NCI-H748 (cell line): ENCODE measurements around the gene TMEM134.

Experiments
- DNase-seq: peaks from one replicate; lab custom pipeline; 2025; ENCODE audit not compliant: unreplicated experiment; lab: John Stamatoyannopoulos, UW

The TMEM134 gene

GRCh38 chr11:67500831-67501715, 32.0 kb upstream of the TMEM134 start:
- no peak for DNase-seq

DNA sequence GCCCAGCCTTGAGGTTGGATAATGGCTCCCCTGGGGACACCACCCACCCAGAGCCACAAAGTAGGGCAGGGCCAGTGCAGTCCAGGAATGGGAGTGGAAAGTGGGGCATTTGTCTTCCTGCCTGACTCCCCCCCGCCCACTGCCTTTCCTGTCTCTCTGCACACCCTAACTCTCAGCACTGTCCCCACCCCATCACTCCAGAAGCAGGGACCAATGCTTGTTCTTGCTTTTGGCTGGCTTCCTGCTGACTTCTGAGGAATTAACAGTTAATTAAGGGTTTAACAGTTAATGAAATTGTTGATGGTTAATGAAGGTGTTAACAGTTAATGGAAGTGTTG, 31.4 kb upstream of the TMEM134 start:
- DNase-seq: no peak

- DNase-seq: no peak
Measured at GRCh38 chr11:67499808-67500483, 30.9 kb upstream of the TMEM134 start.

GRCh38 chr11:67498544-67498972, 29.5 kb upstream of the TMEM134 start:
- DNase-seq: no peak

DNA sequence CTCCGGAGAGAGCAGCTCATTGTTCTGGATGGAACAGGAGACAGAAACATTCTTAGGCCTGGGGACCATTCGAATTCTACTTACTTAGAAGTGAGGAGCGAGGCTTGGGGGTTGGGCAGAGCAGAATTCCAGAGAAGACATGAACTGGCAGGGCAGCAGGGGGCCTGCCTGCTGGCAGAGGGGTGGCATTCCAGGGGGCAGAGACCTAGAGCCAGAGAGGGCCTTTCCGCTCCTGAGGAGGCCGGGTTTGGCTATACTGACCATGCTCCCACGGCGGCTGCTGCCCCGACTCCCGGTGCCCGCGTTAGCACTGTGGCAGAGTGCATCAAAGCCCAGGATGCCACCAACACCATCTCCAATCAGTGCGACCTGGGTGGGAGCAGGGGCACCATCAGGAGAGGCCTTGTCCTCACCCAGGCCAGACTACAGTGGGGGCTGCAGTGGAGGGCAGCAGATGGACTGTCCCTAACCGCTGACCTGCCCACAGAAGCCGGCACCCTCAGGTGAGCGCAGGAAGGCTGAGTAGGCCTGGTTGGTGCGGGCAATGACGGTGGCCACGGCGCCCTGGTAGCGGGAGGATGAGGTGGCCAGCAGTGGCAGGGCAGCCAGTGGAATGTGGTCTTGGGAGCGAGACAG, 28.7 kb upstream of the TMEM134 start:
- no peak for DNase-seq

- no peak for DNase-seq
Measured at GRCh38 chr11:67496113-67496512, 27.1 kb upstream of the TMEM134 start.

GRCh38 chr11:67495234-67496005, 26.4 kb upstream of the TMEM134 start:
- DNase-seq: no peak

DNA sequence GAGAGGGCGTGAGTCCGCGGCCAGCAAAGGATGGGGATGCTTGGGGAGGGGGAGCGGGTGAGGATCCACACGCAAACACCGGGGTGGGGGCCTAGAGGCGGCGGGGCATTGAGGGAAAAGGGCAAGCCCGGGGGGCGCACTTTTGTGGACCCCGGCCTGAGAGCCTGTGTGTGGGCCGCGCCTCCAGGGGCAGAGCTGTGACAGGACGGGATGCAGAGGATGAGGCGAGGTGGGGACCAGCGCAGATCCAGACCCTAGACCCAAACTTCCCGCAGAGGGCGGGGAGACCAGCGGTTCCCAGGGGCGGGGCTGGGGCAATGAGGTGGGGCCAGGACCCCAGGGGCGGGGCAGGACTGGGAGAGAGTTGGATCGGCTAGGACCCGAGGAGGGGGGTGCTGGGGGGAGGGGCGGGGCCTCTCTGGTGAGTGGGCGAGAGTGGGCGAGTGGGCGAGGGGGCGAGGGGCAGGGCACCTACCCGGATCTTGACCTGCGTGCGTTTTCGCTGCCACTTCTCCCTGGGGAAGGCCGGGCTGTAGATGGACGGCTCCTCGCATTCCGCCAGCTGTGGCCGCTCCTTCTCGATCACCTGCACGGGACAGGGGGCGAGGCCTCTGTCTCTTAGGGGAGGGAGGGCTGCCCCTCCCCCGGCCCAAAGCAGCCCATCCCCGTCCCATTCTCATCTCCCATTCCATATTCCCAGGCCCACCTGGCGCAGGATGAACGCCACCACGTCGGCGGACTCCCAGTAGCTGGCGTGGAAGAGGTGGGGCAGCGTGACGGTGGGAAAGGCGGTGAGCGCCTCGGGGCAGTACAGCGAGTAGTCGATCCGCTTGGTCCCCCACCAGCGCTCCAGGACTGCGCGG, 25.6 kb upstream of the TMEM134 start:
- DNase-seq: no peak

- no peak for DNase-seq
Measured at GRCh38 chr11:67493548-67494370, 24.7 kb upstream of the TMEM134 start.

- no peak for DNase-seq
Measured at GRCh38 chr11:67492801-67493547, 23.9 kb upstream of the TMEM134 start.

- DNase-seq: no peak
Measured at GRCh38 chr11:67492069-67492727, 23.1 kb upstream of the TMEM134 start.

DNA sequence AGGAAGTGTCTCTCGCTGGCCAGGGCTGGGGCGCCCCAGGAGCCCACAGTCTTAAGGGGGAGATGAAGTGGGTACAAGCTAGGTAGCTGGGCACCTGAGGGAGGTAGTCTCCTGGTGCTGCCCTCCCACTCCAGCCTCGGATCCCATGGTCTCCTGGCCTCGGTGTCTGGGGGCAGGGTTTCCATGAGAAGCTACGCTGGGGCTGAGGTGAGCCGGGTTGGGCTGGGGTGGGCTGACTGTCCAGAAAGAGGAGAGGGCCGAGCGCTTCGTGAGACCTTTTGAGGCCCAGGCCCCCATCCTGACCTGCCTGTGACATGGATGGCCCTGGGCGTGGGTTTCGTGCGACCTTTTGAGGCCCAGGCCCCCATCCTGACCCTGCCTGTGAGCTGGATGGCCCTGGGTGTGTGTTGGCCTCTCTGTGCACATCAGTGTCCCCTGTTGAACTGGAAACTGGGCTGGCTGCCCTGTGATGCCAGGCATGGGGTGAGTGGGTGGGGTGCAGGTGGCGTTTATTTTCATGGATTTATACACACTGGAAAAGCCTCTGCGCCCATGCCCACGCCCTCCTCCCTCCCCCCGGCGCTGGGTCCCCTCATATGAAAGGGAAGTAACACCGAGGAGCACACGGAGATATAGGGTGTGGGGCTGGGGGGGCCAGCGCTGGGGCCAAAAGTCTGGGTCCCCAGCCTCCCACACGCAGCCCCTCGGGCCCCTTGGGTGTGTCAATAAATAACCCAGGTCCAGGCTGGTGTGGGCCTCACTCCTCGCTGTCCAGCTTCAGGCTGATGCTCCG, 22.4 kb upstream of the TMEM134 start:
- no peak for DNase-seq

GRCh38 chr11:67490727-67491065, 21.6 kb upstream of the TMEM134 start:
- DNase-seq: no peak

GRCh38 chr11:67489885-67490726, 21.1 kb upstream of the TMEM134 start:
- no peak for DNase-seq

- no peak for DNase-seq
Measured at GRCh38 chr11:67489203-67489884, 20.3 kb upstream of the TMEM134 start.
